ENCODE measurements around the gene MCOLN3.

DNA sequence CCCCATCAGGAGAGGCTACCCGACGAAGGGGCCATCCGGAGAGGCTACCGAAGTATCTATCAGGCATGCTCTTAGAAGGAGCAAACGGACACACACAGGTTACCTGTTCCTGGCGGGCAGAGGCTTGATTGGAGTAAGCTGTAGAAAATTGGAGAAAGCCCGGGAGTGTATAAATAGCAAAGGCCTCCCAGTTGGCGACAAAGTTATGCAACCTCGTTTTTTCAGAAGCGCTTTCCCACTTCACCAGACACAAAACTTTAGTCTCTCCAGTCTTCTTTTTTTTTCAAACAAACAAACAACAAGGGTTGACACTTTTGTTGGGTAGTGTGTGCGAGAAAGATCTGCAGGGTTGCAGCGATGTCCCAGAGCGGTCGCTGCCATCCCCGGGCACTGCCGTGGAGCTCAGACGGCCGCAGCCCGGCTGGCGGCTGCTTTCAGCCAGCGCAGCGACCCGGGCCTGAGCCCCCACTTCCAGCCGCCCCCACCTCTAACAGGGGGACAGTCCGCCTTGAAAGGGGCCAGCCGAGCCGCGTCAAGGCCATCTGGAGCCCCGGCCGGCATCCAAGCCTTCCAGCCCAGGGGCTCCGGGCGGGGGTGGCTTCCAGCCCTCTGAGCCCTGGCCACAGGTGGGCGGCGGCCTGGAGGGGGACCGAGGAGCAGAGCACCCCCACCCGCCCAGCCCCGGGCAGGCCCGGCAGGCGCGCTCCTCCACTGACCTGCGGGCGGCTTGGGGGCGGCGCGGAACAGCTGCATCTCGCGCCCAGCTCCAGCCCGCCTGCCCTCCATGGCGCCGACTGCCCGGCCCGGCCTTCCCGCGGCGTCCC, 616 bp downstream of the MCOLN3 start:
- TF ChIP-seq, protein P1, sequence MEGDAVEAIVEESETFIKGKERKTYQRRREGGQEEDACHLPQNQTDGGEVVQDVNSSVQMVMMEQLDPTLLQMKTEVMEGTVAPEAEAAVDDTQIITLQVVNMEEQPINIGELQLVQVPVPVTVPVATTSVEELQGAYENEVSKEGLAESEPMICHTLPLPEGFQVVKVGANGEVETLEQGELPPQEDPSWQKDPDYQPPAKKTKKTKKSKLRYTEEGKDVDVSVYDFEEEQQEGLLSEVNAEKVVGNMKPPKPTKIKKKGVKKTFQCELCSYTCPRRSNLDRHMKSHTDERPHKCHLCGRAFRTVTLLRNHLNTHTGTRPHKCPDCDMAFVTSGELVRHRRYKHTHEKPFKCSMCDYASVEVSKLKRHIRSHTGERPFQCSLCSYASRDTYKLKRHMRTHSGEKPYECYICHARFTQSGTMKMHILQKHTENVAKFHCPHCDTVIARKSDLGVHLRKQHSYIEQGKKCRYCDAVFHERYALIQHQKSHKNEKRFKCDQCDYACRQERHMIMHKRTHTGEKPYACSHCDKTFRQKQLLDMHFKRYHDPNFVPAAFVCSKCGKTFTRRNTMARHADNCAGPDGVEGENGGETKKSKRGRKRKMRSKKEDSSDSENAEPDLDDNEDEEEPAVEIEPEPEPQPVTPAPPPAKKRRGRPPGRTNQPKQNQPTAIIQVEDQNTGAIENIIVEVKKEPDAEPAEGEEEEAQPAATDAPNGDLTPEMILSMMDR (conservative IDR thresholded peaks at IDR 0.05; ENCODE audit: low read depth, low read length), result no peak
- TF ChIP-seq EZH2phosphoT487 (IDR thresholded peaks at IDR 0.05; ENCODE audit: borderline replicate concordance, low read length), result no peak

Measured in PC-3 (cell line).